WTC11 (cell line): ENCODE measurements around the gene CUL4A. TPM values are rescaled to one million over a fixed set of nuclear protein-coding genes. Genes with fewer than 3 reads are reported as not detected.

ENCODE experiments used
- ATAC-seq: fragments of 200-7000 bp; cut with Tn5 transposase; 2 replicates; pipeline ENCODE4 v1.10.0; 2021; ENCODE audit warnings: mild to moderate bottlenecking, moderate library complexity
- CTCF ChIA-PET: fragments of 300-600 bp; sonication (Branson Sonifier 250); formaldehyde crosslinking; loops from one replicate; lab custom pipeline; 2021; ENCODE audit warnings: antibody characterized with exemption; lab: Charles Lee
- POLR2A ChIA-PET: fragments of 350-600 bp; sonication (Branson Sonifier 250); formaldehyde crosslinking; loops from one replicate; lab custom pipeline; 2021; ENCODE audit warnings: antibody characterized with exemption; lab: Charles Lee
- DNase-seq: peaks from one replicate; pipeline ENCODE4 v3.0.0; 2021; ENCODE audit warnings: low spot score
- H3K27ac Mint-ChIP-seq: 2 replicates; pipeline ENCODE4 v1.8.0; 2021; ENCODE audit warnings: mixed read lengths
- H3K27me3 Mint-ChIP-seq: 2 replicates; pipeline ENCODE4 v1.8.0; 2021; ENCODE audit warnings: low read depth, mild to moderate bottlenecking, moderate library complexity, mixed read lengths
- H3K36me3 Mint-ChIP-seq: 2 replicates; pipeline ENCODE4 v1.8.0; 2021; ENCODE audit warnings: mixed read lengths
- H3K4me1 Mint-ChIP-seq: 2 replicates; pipeline ENCODE4 v1.8.0; 2022; ENCODE audit warnings: mixed read lengths
- H3K4me3 Mint-ChIP-seq: 2 replicates; pipeline ENCODE4 v1.8.0; 2021; ENCODE audit warnings: mild to moderate bottlenecking, moderate library complexity, mixed read lengths
- H3K9me3 Mint-ChIP-seq: 2 replicates; pipeline ENCODE4 v1.8.0; 2021; ENCODE audit warnings: mixed read lengths
- CREM ChIP-seq: sonication (generic); formaldehyde crosslinking; IDR thresholded peaks from 2 replicates; pipeline ENCODE4 v1.8.1; 2022; ENCODE audit warnings: mild to moderate bottlenecking, missing genetic modification reagents, moderate library complexity
- EMX1 ChIP-seq: fragments of 250-450 bp; sonication (Bioruptor Pico); IDR thresholded peaks from 2 replicates; pipeline ENCODE4 v1.8.0; 2021; ENCODE audit warnings: mild to moderate bottlenecking
- ESRRA ChIP-seq: sonication (generic); formaldehyde crosslinking; IDR thresholded peaks from 2 replicates; pipeline ENCODE4 v1.8.1; 2022; ENCODE audit warnings: mild to moderate bottlenecking, missing genetic modification reagents, borderline replicate concordance
- FOXJ3 ChIP-seq: sonication (generic); formaldehyde crosslinking; IDR thresholded peaks from 2 replicates; pipeline ENCODE4 v1.9.0; 2021; ENCODE audit warnings: missing genetic modification reagents, mild to moderate bottlenecking, borderline replicate concordance
- IRF2 ChIP-seq: sonication (generic); formaldehyde crosslinking; IDR thresholded peaks from 2 replicates; pipeline ENCODE4 v1.8.0; 2022; ENCODE audit warnings: low read depth, missing genetic modification reagents, borderline replicate concordance
- NFATC4 ChIP-seq: fragments of 250-450 bp; sonication (Bioruptor Pico); IDR thresholded peaks from 2 replicates; pipeline ENCODE4 v1.9.0; 2021; ENCODE audit warnings: mild to moderate bottlenecking
- NR2C2 ChIP-seq: sonication (generic); formaldehyde crosslinking; IDR thresholded peaks from 2 replicates; pipeline ENCODE4 v1.8.0; 2022; ENCODE audit warnings: mild to moderate bottlenecking, missing genetic modification reagents
- SMAD3 ChIP-seq: sonication (generic); formaldehyde crosslinking; IDR thresholded peaks from 2 replicates; pipeline ENCODE4 v1.8.0; 2022; ENCODE audit warnings: missing genetic modification reagents, mild to moderate bottlenecking, borderline replicate concordance
- SMAD4 ChIP-seq: sonication (generic); formaldehyde crosslinking; IDR thresholded peaks from 2 replicates; pipeline ENCODE4 v1.8.0; 2022; ENCODE audit warnings: mild to moderate bottlenecking, missing genetic modification reagents
- ZBTB21 ChIP-seq: sonication (generic); formaldehyde crosslinking; IDR thresholded peaks from 2 replicates; pipeline ENCODE4 v1.8.1; 2023; ENCODE audit warnings: mild to moderate bottlenecking, missing genetic modification reagents, borderline replicate concordance
- ZNF138 ChIP-seq: sonication (generic); formaldehyde crosslinking; conservative IDR thresholded peaks from 2 replicates; pipeline ENCODE4 v1.8.1; 2022; ENCODE audit warnings: mild to moderate bottlenecking, moderate library complexity, missing genetic modification reagents
- total RNA-seq: library from RNA; stranded (reverse); gene quantifications from 3 replicates; pipeline ENCODE4 v1.2.3, GENCODE V29; 2021
- TF ChIP-seq, protein P1 (sequence below): sonication (generic); formaldehyde crosslinking; IDR thresholded peaks from 2 replicates; pipeline ENCODE4 v1.8.1; 2023; ENCODE audit warnings: mild to moderate bottlenecking, moderate library complexity, missing genetic modification reagents
- TF ChIP-seq, protein P2 (sequence below): sonication (generic); formaldehyde crosslinking; IDR thresholded peaks from 2 replicates; pipeline ENCODE4 v1.8.0; 2023; ENCODE audit warnings: mild to moderate bottlenecking, missing genetic modification reagents
- TF ChIP-seq, protein P3 (sequence below): sonication (generic); formaldehyde crosslinking; IDR thresholded peaks from 2 replicates; pipeline ENCODE4 v1.8.1; 2022; ENCODE audit warnings: low read depth, missing genetic modification reagents, borderline replicate concordance
- TF ChIP-seq, protein P4 (sequence below): sonication (generic); formaldehyde crosslinking; IDR thresholded peaks from 2 replicates; pipeline ENCODE4 v1.8.0; 2022; ENCODE audit warnings: mild to moderate bottlenecking, missing genetic modification reagents
- TF ChIP-seq, protein P5 (sequence below): sonication (generic); formaldehyde crosslinking; IDR thresholded peaks from 2 replicates; pipeline ENCODE4 v1.8.1; 2022; ENCODE audit warnings: missing genetic modification reagents, borderline replicate concordance
- TF ChIP-seq, protein P6 (sequence below): fragments of 250-450 bp; sonication (Bioruptor Pico); conservative IDR thresholded peaks from 2 replicates; pipeline ENCODE4 v1.9.0; 2021; ENCODE audit warnings: mild to moderate bottlenecking
- TF ChIP-seq, protein P7 (sequence below): fragments of 250-450 bp; sonication (Bioruptor Pico); IDR thresholded peaks from 2 replicates; pipeline ENCODE4 v1.8.0; 2021; ENCODE audit warnings: mild to moderate bottlenecking

Gene CUL4A
- total RNA-seq, 1 experiment from 2014 or later, result 99.9 TPM

DNA sequence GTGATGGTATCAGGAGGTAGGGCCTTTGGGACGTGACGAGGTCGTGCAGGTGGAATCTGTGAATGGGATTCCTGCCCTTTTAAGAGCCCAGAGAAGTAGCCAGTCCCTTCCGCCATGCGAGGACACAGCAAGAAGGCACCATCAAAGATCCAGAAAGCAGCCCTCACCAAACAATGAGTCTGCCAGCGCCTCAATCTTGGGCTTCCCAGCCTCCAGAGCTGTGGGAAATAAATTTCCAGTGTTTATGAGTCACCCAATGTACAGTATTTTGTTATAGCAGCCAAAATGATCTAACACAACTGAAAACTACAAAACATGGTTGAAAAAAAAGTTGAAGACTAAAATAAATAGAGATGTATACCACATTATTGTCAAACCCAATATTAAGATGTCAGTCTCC lies 70.7 kb downstream of the CUL4A start (continued):
- TF ChIP-seq, protein P1, sequence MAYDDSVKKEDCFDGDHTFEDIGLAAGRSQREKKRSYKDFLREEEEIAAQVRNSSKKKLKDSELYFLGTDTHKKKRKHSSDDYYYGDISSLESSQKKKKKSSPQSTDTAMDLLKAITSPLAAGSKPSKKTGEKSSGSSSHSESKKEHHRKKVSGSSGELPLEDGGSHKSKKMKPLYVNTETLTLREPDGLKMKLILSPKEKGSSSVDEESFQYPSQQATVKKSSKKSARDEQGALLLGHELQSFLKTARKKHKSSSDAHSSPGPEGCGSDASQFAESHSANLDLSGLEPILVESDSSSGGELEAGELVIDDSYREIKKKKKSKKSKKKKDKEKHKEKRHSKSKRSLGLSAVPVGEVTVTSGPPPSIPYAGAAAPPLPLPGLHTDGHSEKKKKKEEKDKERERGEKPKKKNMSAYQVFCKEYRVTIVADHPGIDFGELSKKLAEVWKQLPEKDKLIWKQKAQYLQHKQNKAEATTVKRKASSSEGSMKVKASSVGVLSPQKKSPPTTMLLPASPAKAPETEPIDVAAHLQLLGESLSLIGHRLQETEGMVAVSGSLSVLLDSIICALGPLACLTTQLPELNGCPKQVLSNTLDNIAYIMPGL (CRISPR knock-in tag), result no peak
- no peak for TF ChIP-seq FOXJ3 (CRISPR knock-in tag)
- no peak for TF ChIP-seq SMAD3 (CRISPR knock-in tag)
- TF ChIP-seq, protein P2, sequence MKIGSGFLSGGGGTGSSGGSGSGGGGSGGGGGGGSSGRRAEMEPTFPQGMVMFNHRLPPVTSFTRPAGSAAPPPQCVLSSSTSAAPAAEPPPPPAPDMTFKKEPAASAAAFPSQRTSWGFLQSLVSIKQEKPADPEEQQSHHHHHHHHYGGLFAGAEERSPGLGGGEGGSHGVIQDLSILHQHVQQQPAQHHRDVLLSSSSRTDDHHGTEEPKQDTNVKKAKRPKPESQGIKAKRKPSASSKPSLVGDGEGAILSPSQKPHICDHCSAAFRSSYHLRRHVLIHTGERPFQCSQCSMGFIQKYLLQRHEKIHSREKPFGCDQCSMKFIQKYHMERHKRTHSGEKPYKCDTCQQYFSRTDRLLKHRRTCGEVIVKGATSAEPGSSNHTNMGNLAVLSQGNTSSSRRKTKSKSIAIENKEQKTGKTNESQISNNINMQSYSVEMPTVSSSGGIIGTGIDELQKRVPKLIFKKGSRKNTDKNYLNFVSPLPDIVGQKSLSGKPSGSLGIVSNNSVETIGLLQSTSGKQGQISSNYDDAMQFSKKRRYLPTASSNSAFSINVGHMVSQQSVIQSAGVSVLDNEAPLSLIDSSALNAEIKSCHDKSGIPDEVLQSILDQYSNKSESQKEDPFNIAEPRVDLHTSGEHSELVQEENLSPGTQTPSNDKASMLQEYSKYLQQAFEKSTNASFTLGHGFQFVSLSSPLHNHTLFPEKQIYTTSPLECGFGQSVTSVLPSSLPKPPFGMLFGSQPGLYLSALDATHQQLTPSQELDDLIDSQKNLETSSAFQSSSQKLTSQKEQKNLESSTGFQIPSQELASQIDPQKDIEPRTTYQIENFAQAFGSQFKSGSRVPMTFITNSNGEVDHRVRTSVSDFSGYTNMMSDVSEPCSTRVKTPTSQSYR (CRISPR knock-in tag), result no peak

DNA sequence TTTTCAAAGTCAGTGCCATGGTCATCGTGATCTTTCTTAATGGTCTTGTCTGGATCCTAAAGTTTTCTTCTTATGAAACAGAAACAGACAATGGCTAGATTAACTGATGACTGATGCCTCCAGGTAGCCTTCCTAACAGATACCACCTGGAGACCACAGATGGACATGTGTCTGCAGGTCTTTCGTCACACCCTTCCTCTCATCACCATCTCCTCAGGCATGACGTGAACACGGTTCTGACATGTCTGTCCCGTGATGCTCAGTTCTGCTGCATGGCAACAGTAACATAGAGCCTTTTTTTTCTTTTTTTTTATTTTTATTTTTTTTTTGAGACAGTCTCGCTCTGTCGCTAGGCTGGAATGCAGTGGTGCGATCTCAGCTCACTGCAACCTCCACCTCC lies 74.5 kb downstream of the CUL4A start:
- H3K27ac Mint-ChIP-seq, result no peak overlapping the region
- TF ChIP-seq, protein P3, sequence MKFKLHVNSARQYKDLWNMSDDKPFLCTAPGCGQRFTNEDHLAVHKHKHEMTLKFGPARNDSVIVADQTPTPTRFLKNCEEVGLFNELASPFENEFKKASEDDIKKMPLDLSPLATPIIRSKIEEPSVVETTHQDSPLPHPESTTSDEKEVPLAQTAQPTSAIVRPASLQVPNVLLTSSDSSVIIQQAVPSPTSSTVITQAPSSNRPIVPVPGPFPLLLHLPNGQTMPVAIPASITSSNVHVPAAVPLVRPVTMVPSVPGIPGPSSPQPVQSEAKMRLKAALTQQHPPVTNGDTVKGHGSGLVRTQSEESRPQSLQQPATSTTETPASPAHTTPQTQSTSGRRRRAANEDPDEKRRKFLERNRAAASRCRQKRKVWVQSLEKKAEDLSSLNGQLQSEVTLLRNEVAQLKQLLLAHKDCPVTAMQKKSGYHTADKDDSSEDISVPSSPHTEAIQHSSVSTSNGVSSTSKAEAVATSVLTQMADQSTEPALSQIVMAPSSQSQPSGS, result no peak
- no peak for TF ChIP-seq NR2C2 (CRISPR knock-in tag)
- no peak for TF ChIP-seq ZNF138 (CRISPR knock-in tag)
- TF ChIP-seq SMAD4 (CRISPR knock-in tag), result no peak
- H3K27me3 Mint-ChIP-seq, result peaks cover 26% of the 10 kb centered on the region
- no peaks in the 10 kb centered on the region; the same call in 1 of the 2 replicates for H3K36me3 Mint-ChIP-seq
- H3K4me3 Mint-ChIP-seq, result no peak overlapping the region
- POLR2A ChIA-PET, result no interaction called here
- peaks cover 37% of the 10 kb centered on the region for H3K9me3 Mint-ChIP-seq
- CTCF ChIA-PET, result no interaction called here
- ATAC-seq (no peak), DNase-seq (no peak)
- no peaks in the 10 kb centered on the region for H3K4me1 Mint-ChIP-seq

DNA sequence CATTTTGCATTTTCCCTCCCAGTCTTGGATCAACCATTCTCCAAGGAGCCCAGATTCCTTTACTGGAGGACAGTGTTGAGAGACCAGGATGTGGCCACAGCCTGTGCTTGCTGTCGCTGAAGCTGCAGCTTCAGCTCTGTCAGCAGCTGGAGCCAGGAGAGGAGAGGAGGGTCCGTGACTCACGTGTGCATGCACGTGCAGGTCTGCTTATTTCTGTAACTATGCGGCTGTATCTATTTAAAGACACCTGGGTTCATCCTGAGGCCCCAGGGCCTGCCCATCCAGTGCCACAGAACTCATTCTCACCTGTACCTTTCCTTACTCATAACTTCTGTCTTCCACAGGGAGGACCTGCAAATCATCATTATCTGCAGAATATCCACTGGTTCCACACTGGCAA lies 79.5 kb downstream of the CUL4A start:
- DNase-seq (no peak), ATAC-seq (no peak)
- ChIA-PET CTCF (no interaction called here), POLR2A (no interaction called here)
- Mint-ChIP-seq H3K36me3 (no peaks in the 10 kb centered on the region), H3K4me1 (peaks cover 13% of the 10 kb centered on the region), H3K9me3 (peaks cover 37% of the 10 kb centered on the region), H3K4me3 (no peak overlapping the region), H3K27ac (no peak overlapping the region), H3K27me3 (peaks cover 62% of the 10 kb centered on the region)
- TF ChIP-seq CREM, result no peak

DNA sequence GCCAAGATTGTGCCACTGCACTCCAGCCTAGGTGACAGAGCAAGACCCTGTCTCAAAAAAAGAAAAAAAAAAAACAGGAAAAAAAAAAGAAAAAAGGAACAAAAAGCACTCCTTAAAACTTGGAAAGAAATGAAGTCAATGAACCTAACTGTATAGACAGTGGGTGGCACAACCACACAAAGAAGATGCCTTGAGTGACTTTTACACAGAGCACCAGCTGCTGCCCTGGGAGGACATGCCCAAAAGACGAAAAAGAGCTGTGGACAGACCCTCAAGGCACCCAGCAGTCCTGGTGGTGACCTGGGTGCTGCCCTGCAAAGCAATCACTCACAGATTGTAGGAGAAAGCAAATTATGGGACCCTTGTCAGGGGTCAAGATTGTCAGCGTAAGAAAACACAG lies 81.7 kb downstream of the CUL4A start:
- peak overlapping the region; percentile 29; the same call in 1 of the 2 replicates for H3K4me3 Mint-ChIP-seq
- POLR2A ChIA-PET, result no interaction called here
- DNase-seq (no peak), ATAC-seq (no peak)
- peaks cover 13% of the 10 kb centered on the region for H3K4me1 Mint-ChIP-seq
- CTCF ChIA-PET, result interaction anchor here (0.6 kb wide), 1 partner anchor 9 kb away, joined by 3 read pairs; no protein-coding TSS in a partner anchor
- H3K27me3 Mint-ChIP-seq, result peaks cover 62% of the 10 kb centered on the region
- peaks cover 33% of the 10 kb centered on the region for H3K9me3 Mint-ChIP-seq
- H3K27ac Mint-ChIP-seq, result no peak overlapping the region
- H3K36me3 Mint-ChIP-seq, result no peaks in the 10 kb centered on the region
- TF ChIP-seq ESRRA (CRISPR knock-in tag) (no peak), NR2C2 (CRISPR knock-in tag) (no peak), NFATC4 (CRISPR knock-in tag) (no peak), ZBTB21 (CRISPR knock-in tag) (no peak), EMX1 (CRISPR knock-in tag) (no peak), IRF2 (CRISPR knock-in tag) (no peak)
- TF ChIP-seq, protein P4, sequence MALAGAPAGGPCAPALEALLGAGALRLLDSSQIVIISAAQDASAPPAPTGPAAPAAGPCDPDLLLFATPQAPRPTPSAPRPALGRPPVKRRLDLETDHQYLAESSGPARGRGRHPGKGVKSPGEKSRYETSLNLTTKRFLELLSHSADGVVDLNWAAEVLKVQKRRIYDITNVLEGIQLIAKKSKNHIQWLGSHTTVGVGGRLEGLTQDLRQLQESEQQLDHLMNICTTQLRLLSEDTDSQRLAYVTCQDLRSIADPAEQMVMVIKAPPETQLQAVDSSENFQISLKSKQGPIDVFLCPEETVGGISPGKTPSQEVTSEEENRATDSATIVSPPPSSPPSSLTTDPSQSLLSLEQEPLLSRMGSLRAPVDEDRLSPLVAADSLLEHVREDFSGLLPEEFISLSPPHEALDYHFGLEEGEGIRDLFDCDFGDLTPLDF (CRISPR knock-in tag), result no peak
- TF ChIP-seq, protein P5, sequence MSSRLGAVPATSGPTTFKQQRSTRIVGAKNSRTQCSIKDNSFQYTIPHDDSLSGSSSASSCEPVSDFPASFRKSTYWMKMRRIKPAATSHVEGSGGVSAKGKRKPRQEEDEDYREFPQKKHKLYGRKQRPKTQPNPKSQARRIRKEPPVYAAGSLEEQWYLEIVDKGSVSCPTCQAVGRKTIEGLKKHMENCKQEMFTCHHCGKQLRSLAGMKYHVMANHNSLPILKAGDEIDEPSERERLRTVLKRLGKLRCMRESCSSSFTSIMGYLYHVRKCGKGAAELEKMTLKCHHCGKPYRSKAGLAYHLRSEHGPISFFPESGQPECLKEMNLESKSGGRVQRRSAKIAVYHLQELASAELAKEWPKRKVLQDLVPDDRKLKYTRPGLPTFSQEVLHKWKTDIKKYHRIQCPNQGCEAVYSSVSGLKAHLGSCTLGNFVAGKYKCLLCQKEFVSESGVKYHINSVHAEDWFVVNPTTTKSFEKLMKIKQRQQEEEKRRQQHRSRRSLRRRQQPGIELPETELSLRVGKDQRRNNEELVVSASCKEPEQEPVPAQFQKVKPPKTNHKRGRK (CRISPR knock-in tag), result no peak
- TF ChIP-seq, protein P6, sequence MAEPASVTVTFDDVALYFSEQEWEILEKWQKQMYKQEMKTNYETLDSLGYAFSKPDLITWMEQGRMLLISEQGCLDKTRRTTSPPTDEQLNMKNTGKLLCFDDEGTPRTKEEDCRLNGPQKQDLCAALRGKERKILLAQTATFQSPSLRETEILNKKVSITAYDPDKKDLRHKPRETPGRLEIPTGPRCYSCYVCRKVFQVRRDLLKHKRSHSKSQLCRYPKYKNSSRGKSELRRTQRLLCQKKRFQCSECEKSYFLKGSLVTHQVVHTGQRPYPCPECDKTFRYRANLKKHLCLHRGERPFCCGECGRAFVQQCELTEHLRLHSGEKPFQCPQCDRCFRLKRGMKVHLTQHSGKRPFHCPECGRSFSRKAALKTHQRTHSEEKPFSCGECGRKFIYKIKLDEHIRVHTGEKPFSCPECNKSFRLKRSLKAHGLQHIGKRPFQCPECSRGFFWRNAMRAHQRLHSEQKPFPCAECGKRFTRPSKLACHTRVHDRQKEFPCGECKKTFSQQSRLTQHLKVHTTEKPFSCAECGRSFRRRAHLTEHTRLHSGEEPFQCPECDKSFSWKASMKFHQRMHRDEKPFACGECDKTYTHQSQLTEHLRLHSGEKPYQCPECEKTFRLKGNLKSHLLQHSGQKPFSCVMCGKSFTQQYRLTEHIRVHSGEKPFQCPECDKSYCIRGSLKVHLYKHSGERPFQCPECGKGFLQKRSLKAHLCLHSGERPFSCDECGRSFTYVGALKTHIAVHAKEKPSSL (CRISPR knock-in tag), result no peak
- TF ChIP-seq, protein P7, sequence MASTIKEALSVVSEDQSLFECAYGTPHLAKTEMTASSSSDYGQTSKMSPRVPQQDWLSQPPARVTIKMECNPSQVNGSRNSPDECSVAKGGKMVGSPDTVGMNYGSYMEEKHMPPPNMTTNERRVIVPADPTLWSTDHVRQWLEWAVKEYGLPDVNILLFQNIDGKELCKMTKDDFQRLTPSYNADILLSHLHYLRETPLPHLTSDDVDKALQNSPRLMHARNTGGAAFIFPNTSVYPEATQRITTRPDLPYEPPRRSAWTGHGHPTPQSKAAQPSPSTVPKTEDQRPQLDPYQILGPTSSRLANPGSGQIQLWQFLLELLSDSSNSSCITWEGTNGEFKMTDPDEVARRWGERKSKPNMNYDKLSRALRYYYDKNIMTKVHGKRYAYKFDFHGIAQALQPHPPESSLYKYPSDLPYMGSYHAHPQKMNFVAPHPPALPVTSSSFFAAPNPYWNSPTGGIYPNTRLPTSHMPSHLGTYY, result no peak
